Uterus (tissue), 2 donors: ENCODE results near the gene ACAP1.

ENCODE experiments used
- POLR2A ChIP-seq, 2 donors: fragments of 450-650 bp; IDR thresholded peaks; one replicate each; pipeline ENCODE4 v1.6.1; 2016; ENCODE audit warnings: antibody characterized with exemption in 2 of 2, mild to moderate bottlenecking in 1 of 2, moderate library complexity in 1 of 2
- TF ChIP-seq, protein P1 (sequence below), 4 experiments: fragments of 200-600 bp in 2 of 4; fragments of 450-650 bp in 2 of 4; sonication (generic) in 2 of 4; IDR thresholded peaks; one replicate each; pipeline ENCODE4 v1.5.1; 2016 to 2019; ENCODE audit warnings: antibody characterized with exemption in 4 of 4, mild to moderate bottlenecking in 2 of 4, moderate library complexity in 1 of 4

DNA sequence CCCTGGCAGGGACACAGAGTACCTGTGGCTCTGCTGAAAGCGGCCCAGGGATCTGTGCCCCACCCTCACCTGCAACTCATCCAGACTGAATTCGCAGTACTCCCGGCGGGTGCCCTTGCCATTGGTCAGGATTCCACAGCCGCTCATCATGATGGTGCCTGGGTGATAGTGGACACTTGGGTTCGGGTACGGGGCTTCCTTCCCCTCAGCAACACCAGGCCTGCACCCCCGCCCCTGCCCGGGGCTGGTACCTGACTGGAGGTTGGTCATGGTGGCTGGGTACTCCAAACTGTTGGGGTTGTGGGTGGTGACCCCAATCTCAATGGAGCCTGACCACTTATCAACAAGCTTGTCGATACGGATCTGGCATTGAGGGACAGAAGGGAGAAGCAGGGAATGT, 10.1 kb upstream of the ACAP1 start:
- TF ChIP-seq, protein P1, sequence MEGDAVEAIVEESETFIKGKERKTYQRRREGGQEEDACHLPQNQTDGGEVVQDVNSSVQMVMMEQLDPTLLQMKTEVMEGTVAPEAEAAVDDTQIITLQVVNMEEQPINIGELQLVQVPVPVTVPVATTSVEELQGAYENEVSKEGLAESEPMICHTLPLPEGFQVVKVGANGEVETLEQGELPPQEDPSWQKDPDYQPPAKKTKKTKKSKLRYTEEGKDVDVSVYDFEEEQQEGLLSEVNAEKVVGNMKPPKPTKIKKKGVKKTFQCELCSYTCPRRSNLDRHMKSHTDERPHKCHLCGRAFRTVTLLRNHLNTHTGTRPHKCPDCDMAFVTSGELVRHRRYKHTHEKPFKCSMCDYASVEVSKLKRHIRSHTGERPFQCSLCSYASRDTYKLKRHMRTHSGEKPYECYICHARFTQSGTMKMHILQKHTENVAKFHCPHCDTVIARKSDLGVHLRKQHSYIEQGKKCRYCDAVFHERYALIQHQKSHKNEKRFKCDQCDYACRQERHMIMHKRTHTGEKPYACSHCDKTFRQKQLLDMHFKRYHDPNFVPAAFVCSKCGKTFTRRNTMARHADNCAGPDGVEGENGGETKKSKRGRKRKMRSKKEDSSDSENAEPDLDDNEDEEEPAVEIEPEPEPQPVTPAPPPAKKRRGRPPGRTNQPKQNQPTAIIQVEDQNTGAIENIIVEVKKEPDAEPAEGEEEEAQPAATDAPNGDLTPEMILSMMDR (IDR thresholded peaks at IDR 0.05): no peak
- no peak for TF ChIP-seq POLR2A (IDR thresholded peaks at IDR 0.05)
